IMR-90 (cell line): ENCODE measurements around the gene DELE1. TPM values are rescaled to one million over a fixed set of nuclear protein-coding genes. Genes with fewer than 3 reads are reported as not detected.

Experiments used
- ATAC-seq: fragments of 200-7000 bp; cut with Tn5 transposase; 2 replicates; pipeline ENCODE4 v1.9.1; 2020; ENCODE audit warnings: low read depth, mild to moderate bottlenecking, moderate library complexity
- BruUV-seq: library from RNA; stranded (reverse); fragments of 400-500 nt; replicated peaks from 2 replicates; lab custom pipeline; 2021; lab: Mats Ljungman, UMichigan
- CTCF ChIA-PET: fragments of 300-600 bp; formaldehyde crosslinking; extraction: SDS; loops from one replicate; lab custom pipeline; 2021; ENCODE audit warnings: antibody characterized with exemption; lab: Yijun Ruan, JAX
- POLR2A ChIA-PET: fragments of 300-600 bp; sonication (Branson Sonifier 250); formaldehyde crosslinking; loops from one replicate; lab custom pipeline; 2022; ENCODE audit warnings: antibody characterized with exemption; ENCODE audit not compliant: unreplicated experiment; lab: Charles Lee
- DNase-seq: peaks from one replicate; pipeline ENCODE4 v3.0.0; 2013
- H2AFZ ChIP-seq: replicated peaks from 2 replicates; pipeline ENCODE3; 2013; ENCODE audit warnings: low read length, mild to moderate bottlenecking; ENCODE audit not compliant: poor library complexity
- H2AK5ac ChIP-seq: 2 replicates; pipeline ENCODE4 v1.6.1; 2013; ENCODE audit warnings: low read depth, low read length, inconsistent platforms
- H2AK9ac ChIP-seq: replicated peaks from 2 replicates; pipeline ENCODE3; 2013; ENCODE audit warnings: mild to moderate bottlenecking, low read depth, low read length, moderate library complexity; ENCODE audit not compliant: poor library complexity
- H2BK120ac ChIP-seq: 2 replicates; pipeline ENCODE4 v1.6.1; 2013; ENCODE audit warnings: low read depth, low read length, inconsistent platforms
- H2BK15ac ChIP-seq: 3 replicates; pipeline ENCODE4 v1.6.1; 2013; ENCODE audit warnings: low read depth, low read length, inconsistent platforms
- H2BK20ac ChIP-seq: 2 replicates; pipeline ENCODE4 v1.6.1; 2013; ENCODE audit warnings: low read depth, mild to moderate bottlenecking, inconsistent platforms, low read length, moderate library complexity
- H2BK5ac ChIP-seq: 2 replicates; pipeline ENCODE4 v1.6.1; 2013; ENCODE audit warnings: mild to moderate bottlenecking, low read depth, low read length, inconsistent platforms; ENCODE audit not compliant: poor library complexity, severe bottlenecking
- H3K14ac ChIP-seq: replicated peaks from 2 replicates; pipeline ENCODE4 v1.6.1; 2013; ENCODE audit warnings: low read depth, low read length, inconsistent platforms
- H3K18ac ChIP-seq: 2 replicates; pipeline ENCODE4 v1.6.1; 2013; ENCODE audit warnings: low read depth, low read length, control low read depth
- H3K23ac ChIP-seq: 2 replicates; pipeline ENCODE4 v1.6.1; 2013; ENCODE audit warnings: low read depth, low read length, inconsistent platforms
- H3K27ac ChIP-seq: 2 replicates; pipeline ENCODE4 v1.5.1; 2013; ENCODE audit warnings: mild to moderate bottlenecking, control low read depth, low read length; ENCODE audit not compliant: insufficient read depth
- H3K27me3 ChIP-seq: 2 replicates; pipeline ENCODE4 v1.6.1; 2013; ENCODE audit warnings: low read length; ENCODE audit not compliant: control insufficient read depth, insufficient read depth
- H3K36me3 ChIP-seq: 2 replicates; pipeline ENCODE4 v1.6.1; 2013; ENCODE audit warnings: low read length, mixed read lengths; ENCODE audit not compliant: control insufficient read depth, insufficient read depth
- H3K4ac ChIP-seq: 2 replicates; pipeline ENCODE4 v1.6.1; 2013; ENCODE audit warnings: low read depth, low read length, inconsistent platforms
- H3K4me1 ChIP-seq: 2 replicates; pipeline ENCODE4 v1.6.1; 2013; ENCODE audit warnings: low read length, mixed read lengths; ENCODE audit not compliant: control insufficient read depth, insufficient read depth
- H3K4me2 ChIP-seq: 2 replicates; pipeline ENCODE4 v1.6.1; 2013; ENCODE audit warnings: low read depth, mild to moderate bottlenecking, control low read depth, low read length, moderate library complexity
- H3K4me3 ChIP-seq: 2 replicates; pipeline ENCODE4 v1.5.1; 2013; ENCODE audit warnings: low read depth, mild to moderate bottlenecking, control low read depth, low read length, moderate library complexity; ENCODE audit not compliant: insufficient read depth
- H3K56ac ChIP-seq: 2 replicates; pipeline ENCODE4 v1.6.1; 2013; ENCODE audit warnings: low read length, inconsistent platforms; ENCODE audit not compliant: insufficient read depth; ENCODE audit errors: extremely low read depth
- H3K79me1 ChIP-seq, 2 experiments: 2 replicates each; pipeline ENCODE4 v1.6.1; 2013; ENCODE audit warnings: low read length in 2 of 2, inconsistent platforms in 1 of 2, low read depth in 1 of 2
- H3K9ac ChIP-seq: 2 replicates; pipeline ENCODE4 v1.6.1; 2013; ENCODE audit warnings: low read depth, low read length, control low read depth
- H3K9me1 ChIP-seq: 2 replicates; pipeline ENCODE4 v1.6.1; 2013; ENCODE audit warnings: low read length, inconsistent platforms; ENCODE audit not compliant: insufficient read depth
- H3K9me3 ChIP-seq: 2 replicates; pipeline ENCODE4 v1.6.1; 2013; ENCODE audit warnings: low read length; ENCODE audit not compliant: control insufficient read depth, insufficient read depth
- H4K20me1 ChIP-seq: 2 replicates; pipeline ENCODE4 v1.6.1; 2013; ENCODE audit warnings: low read length, inconsistent platforms; ENCODE audit not compliant: insufficient read depth
- H4K5ac ChIP-seq: 2 replicates; pipeline ENCODE4 v1.6.1; 2013; ENCODE audit warnings: mild to moderate bottlenecking, low read depth, low read length, control low read depth
- H4K8ac ChIP-seq, 2 experiments: 2 replicates each; pipeline ENCODE4 v1.6.1; 2013; ENCODE audit warnings: low read depth in 2 of 2, low read length in 2 of 2, control low read depth in 1 of 2, inconsistent platforms in 1 of 2
- H4K91ac ChIP-seq: 2 replicates; pipeline ENCODE4 v1.6.1; 2013; ENCODE audit warnings: low read depth, low read length, inconsistent platforms; ENCODE audit not compliant: insufficient read depth
- BHLHE40 ChIP-seq: fragments of 150-350 bp; IDR thresholded peaks from 2 replicates; pipeline ENCODE4 v1.6.1; 2016; ENCODE audit warnings: mild to moderate bottlenecking, low read depth, low read length
- CEBPB ChIP-seq: IDR thresholded peaks from 2 replicates; pipeline ENCODE4 v1.6.1; 2012; ENCODE audit warnings: low read depth, low read length, improper control_type of control experiment
- CHD1 ChIP-seq: IDR thresholded peaks from 2 replicates; pipeline ENCODE4 v1.6.1; 2012; ENCODE audit warnings: low read depth, low read length, improper control_type of control experiment
- FOS ChIP-seq: fragments of 150-350 bp; IDR thresholded peaks from 2 replicates; pipeline ENCODE4 v1.6.1; 2016; ENCODE audit warnings: low read depth, low read length
- MAFK ChIP-seq: IDR thresholded peaks from 2 replicates; pipeline ENCODE4 v1.6.1; 2012; ENCODE audit warnings: low read depth, low read length, improper control_type of control experiment
- MAZ ChIP-seq: IDR thresholded peaks from 2 replicates; pipeline ENCODE4 v1.6.1; 2012; ENCODE audit warnings: low read depth, mild to moderate bottlenecking, low read length, improper control_type of control experiment, moderate library complexity, borderline replicate concordance
- MXI1 ChIP-seq: IDR thresholded peaks from 2 replicates; pipeline ENCODE4 v1.6.1; 2012; ENCODE audit warnings: low read depth, mild to moderate bottlenecking, low read length, moderate library complexity, borderline replicate concordance
- NFE2L2 ChIP-seq: fragments of 150-350 bp; IDR thresholded peaks from 2 replicates; pipeline ENCODE4 v1.6.1; 2016; ENCODE audit warnings: low read depth, mild to moderate bottlenecking, low read length
- POLR2A ChIP-seq: IDR thresholded peaks from 2 replicates; pipeline ENCODE4 v1.6.1; 2012; ENCODE audit warnings: mild to moderate bottlenecking, low read depth, low read length
- RAD21 ChIP-seq: IDR thresholded peaks from 2 replicates; pipeline ENCODE4 v1.6.1; 2012; ENCODE audit warnings: low read length, improper control_type of control experiment
- RFX5 ChIP-seq: IDR thresholded peaks from 2 replicates; pipeline ENCODE4 v1.8.0; 2012; ENCODE audit warnings: low read depth, mild to moderate bottlenecking, low read length, moderate library complexity
- SMC3 ChIP-seq: fragments of 150-350 bp; IDR thresholded peaks from 2 replicates; pipeline ENCODE4 v1.6.1; 2016; ENCODE audit warnings: low read depth, mild to moderate bottlenecking, antibody characterized with exemption, low read length, moderate library complexity
- USF2 ChIP-seq: fragments of 150-350 bp; IDR thresholded peaks from 2 replicates; pipeline ENCODE4 v1.6.1; 2017; ENCODE audit warnings: mild to moderate bottlenecking, antibody characterized with exemption, low read length, low read depth
- WGBS, 2 experiments: methylation state at CpG; one replicate each; pipeline versions ENCODE4 v1.1.5 to v1.1.7; 2013; ENCODE audit warnings: missing lambda C conversion rate in 2 of 2; ENCODE audit not compliant: insufficient read length in 1 of 2; ENCODE audit errors: extremely low coverage in 2 of 2; 5-methylcytosine and 5-hydroxymethylcytosine counted together
- dilution Hi-C: fragments of 300-500 bp; cut with HindIII; formaldehyde crosslinking; loops from one replicate; pipeline ENCODE4 v1.14.3; 2018; ENCODE audit warnings: low sequenced_read_pairs; ENCODE audit not compliant: unreplicated experiment
- in situ Hi-C: fragments of 300-500 bp; cut with MboI; formaldehyde crosslinking; loops from 3 replicates; pipeline ENCODE4 v1.14.3; 2019; ENCODE audit warnings: low sequenced_read_pairs, inconsistent platforms, mixed read lengths
- intact Hi-C: fragments of 100-400 bp; cut with micrococcal nuclease; formaldehyde crosslinking; loops from 2 replicates; pipeline ENCODE4 v1.10.0; 2022
- polyA plus RNA-seq, 3 experiments: library from polyadenylated mRNA; depleted of rRNA; stranded (reverse); fragments of >200 nt; gene quantifications; 2 replicates each; pipeline ENCODE4 v1.2.3, GENCODE V29; 2012; ENCODE audit warnings: low replicate concordance in 1 of 3
- total RNA-seq: library from RNA; depleted of rRNA; stranded (reverse); fragments of >200 nt; gene quantifications from 2 replicates; pipeline ENCODE4 v1.2.3, GENCODE V29; 2012
- TF ChIP-seq, protein P1 (sequence below): fragments of 150-350 bp; IDR thresholded peaks from 2 replicates; pipeline ENCODE4 v1.6.1; 2016; ENCODE audit warnings: low read depth, mild to moderate bottlenecking, low read length, moderate library complexity, borderline replicate concordance

DELE1 gene
- total and polyA plus RNA-seq, 2 of the 4 experiments (the other 2 are of a cell fraction): 28.0 to 66.1 TPM

DNA sequence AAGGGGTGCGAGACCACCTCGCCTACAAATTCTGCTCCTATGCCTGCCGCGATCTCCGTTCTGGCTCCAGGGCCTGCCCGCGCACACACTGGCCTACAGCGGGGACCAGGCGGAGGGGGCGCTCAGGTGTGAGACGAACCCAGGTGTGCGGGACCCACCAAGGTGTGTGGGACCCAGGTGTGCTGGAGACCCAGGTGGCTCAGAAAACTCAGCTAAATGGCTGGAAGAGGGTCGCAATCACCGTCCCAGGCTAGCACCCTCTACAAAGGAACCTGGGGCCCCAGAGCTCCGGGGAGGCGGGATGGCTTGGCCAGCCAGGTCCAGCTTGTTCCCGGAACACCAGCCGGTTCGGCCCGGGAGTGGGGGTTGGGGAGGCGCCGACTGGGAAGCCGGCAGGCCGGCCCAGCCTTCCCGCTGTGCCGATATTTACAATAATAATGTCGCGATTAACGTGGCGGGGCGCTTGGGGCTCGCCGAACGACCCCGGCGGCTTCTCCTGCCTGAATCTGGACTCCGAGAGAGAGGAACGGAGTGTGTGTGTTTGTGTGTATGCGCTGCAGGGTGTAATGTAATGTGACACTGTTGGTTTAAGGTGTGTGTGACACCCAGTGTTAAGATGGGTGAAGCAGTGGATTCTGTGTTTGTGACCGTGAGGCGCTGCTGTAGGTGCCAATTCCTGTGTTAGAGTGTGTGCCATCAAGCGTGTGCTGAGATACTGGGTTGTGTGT is 46.9 kb upstream of the DELE1 start (continued):
- no peak for TF ChIP-seq RAD21

GRCh38 chr5:141877356-141878185 is 46.1 kb upstream of the DELE1 start:
- Histone ChIP-seq H3K27me3 (peaks cover 77% of the 10 kb centered on the region), H4K91ac (no peak overlapping the region), H2AFZ (peak overlapping the region; percentile 83), H3K14ac (no peak overlapping the region), H4K8ac (no peak overlapping the region), H4K5ac (no peak overlapping the region), H3K23ac (peak overlapping the region; percentile 21), H3K9me1 (no peaks in the 10 kb centered on the region), H2BK120ac (no peak overlapping the region), H2BK15ac (no peak overlapping the region), H3K9ac (no peak overlapping the region), H3K9me3 (0 out of 2 replicates have a peak, but pooled peaks cover 2% of the 10 kb centered on the region), H3K4ac (no peak overlapping the region), H4K20me1 (peaks cover 2% of the 10 kb centered on the region; the same call in 1 of the 2 replicates), H3K79me1 (no peaks in the 10 kb centered on the region), H3K27ac (no peak overlapping the region), H2BK5ac (no peak overlapping the region), H2AK5ac (no peak overlapping the region), H3K4me3 (peak overlapping the region; percentile 51), H3K56ac (no peak overlapping the region), H2BK20ac (no peak overlapping the region), H3K36me3 (no peaks in the 10 kb centered on the region), H3K18ac (no peak overlapping the region), H2AK9ac (peak overlapping the region; percentile 20), H3K4me1 (peaks cover 8% of the 10 kb centered on the region; the same call in 1 of the 2 replicates), H3K4me2 (peak overlapping the region; percentile 77)
- no TSS peak for BruUV-seq
- ChIA-PET POLR2A (no interaction called here), CTCF (interaction anchor here (1.5 to 4.3 kb wide), 4 partner anchors 33 to 185 kb away, joined by 3 to 31 read pairs (median 16); no protein-coding TSS in a partner anchor)
- intact Hi-C loops (no loop called here), in situ Hi-C loops (loop anchor here (5.0 kb wide), 1 partner anchor 80 kb away; the partner anchor contains the start of gene PCDH12), dilution Hi-C loops (no loop called here)
- WGBS, 2 experiments: 0% methylated on average over 19 of the region's 55 CpGs; no CpG with 5 or more reads in 1 of the 2 experiments
- ATAC-seq (no peak; the same call in 1 of the 2 replicates), DNase-seq (no peak)
- TF ChIP-seq MAZ (no peak), MXI1 (no peak), SMC3 (no peak), RFX5 (no peak), USF2 (no peak), NFE2L2 (no peak), POLR2A (no peak), BHLHE40 (no peak), FOS (no peak), CHD1 (no peak), MAFK (no peak), CEBPB (no peak)
- TF ChIP-seq, protein P1, sequence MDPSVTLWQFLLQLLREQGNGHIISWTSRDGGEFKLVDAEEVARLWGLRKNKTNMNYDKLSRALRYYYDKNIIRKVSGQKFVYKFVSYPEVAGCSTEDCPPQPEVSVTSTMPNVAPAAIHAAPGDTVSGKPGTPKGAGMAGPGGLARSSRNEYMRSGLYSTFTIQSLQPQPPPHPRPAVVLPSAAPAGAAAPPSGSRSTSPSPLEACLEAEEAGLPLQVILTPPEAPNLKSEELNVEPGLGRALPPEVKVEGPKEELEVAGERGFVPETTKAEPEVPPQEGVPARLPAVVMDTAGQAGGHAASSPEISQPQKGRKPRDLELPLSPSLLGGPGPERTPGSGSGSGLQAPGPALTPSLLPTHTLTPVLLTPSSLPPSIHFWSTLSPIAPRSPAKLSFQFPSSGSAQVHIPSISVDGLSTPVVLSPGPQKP: no peak
